ENCODE results near the gene DOCK9.
"Not testable (repeated sequence)": the region's sequence is repeated elsewhere in the genome, so short reads cannot be mapped to it uniquely, and the experiment has no call there.

DOCK9 gene

GRCh38 chr13:98761126-98761985, 216.5 kb downstream of the DOCK9 start:
- H3K4me3 ChIP-seq (ENCODE audit: low read depth, low read length) = peak overlapping the region; percentile 41
- DNase-seq (ENCODE audit: low read depth) = peak; percentile 87
- TF ChIP-seq CTCF (conservative IDR thresholded peaks at IDR 0.05; ENCODE audit: low read depth, low read length) = peak; percentile 38

- no peak for DNase-seq (ENCODE audit: low read depth)
- no peak overlapping the region for H3K4me3 ChIP-seq (ENCODE audit: low read depth, low read length)
- TF ChIP-seq CTCF (conservative IDR thresholded peaks at IDR 0.05; ENCODE audit: low read depth, low read length) = no peak
These were observed 222.1 kb downstream of the DOCK9 start for GRCh38 chr13:98755729-98756128.

- no peak overlapping the region for H3K4me3 ChIP-seq (ENCODE audit: low read depth, low read length)
- DNase-seq (ENCODE audit: low read depth) = no peak
- no peak for TF ChIP-seq CTCF (conservative IDR thresholded peaks at IDR 0.05; ENCODE audit: low read depth, low read length)
These were observed 222.7 kb downstream of the DOCK9 start for GRCh38 chr13:98755116-98755515.

- H3K4me3 ChIP-seq (ENCODE audit: low read depth, low read length) = not testable (repeated sequence)
These were observed 223.4 kb downstream of the DOCK9 start for GRCh38 chr13:98754468-98754867.

GRCh38 chr13:98752467-98753290, 225.2 kb downstream of the DOCK9 start, which contains the start of gene SLC15A1:
Gene SLC15A1, minus strand, starts transcription at chr13:98752672. Its CDS starts 74 bp downstream, at chr13:98752598.
- no peak for DNase-seq (ENCODE audit: low read depth)
- peak within 1 kb of the TSS; percentile 25 for H3K4me3 ChIP-seq (ENCODE audit: low read depth, low read length)
- no peak for TF ChIP-seq CTCF (conservative IDR thresholded peaks at IDR 0.05; ENCODE audit: low read depth, low read length)

More at GRCh38 chr13:98754468-98754867, 223.4 kb downstream of the DOCK9 start:
- DNase-seq (ENCODE audit: low read depth) = not testable (repeated sequence)

- peak; percentile 15 for DNase-seq (ENCODE audit: low read depth)
- no peak for TF ChIP-seq CTCF (conservative IDR thresholded peaks at IDR 0.05; ENCODE audit: low read depth, low read length)
- peak overlapping the region; percentile 25 for H3K4me3 ChIP-seq (ENCODE audit: low read depth, low read length)
These were observed 225.9 kb downstream of the DOCK9 start for GRCh38 chr13:98751861-98752466.

- peak; percentile 9 for TF ChIP-seq CTCF (conservative IDR thresholded peaks at IDR 0.05; ENCODE audit: low read depth, low read length)
- H3K4me3 ChIP-seq (ENCODE audit: low read depth, low read length) = no peak overlapping the region
These were observed 226.5 kb downstream of the DOCK9 start for GRCh38 chr13:98751367-98751782.

More at GRCh38 chr13:98751367-98751782, 226.5 kb downstream of the DOCK9 start:
- DNase-seq (ENCODE audit: low read depth) = peak; percentile 29
